ENCODE data around the gene PSG5.
"Not testable (repeated sequence)": the region's sequence is repeated elsewhere in the genome, so short reads cannot be mapped to it uniquely, and the experiment has no call there.

- TF ChIP-seq, protein P1, sequence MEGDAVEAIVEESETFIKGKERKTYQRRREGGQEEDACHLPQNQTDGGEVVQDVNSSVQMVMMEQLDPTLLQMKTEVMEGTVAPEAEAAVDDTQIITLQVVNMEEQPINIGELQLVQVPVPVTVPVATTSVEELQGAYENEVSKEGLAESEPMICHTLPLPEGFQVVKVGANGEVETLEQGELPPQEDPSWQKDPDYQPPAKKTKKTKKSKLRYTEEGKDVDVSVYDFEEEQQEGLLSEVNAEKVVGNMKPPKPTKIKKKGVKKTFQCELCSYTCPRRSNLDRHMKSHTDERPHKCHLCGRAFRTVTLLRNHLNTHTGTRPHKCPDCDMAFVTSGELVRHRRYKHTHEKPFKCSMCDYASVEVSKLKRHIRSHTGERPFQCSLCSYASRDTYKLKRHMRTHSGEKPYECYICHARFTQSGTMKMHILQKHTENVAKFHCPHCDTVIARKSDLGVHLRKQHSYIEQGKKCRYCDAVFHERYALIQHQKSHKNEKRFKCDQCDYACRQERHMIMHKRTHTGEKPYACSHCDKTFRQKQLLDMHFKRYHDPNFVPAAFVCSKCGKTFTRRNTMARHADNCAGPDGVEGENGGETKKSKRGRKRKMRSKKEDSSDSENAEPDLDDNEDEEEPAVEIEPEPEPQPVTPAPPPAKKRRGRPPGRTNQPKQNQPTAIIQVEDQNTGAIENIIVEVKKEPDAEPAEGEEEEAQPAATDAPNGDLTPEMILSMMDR (IDR thresholded peaks at IDR 0.05; ENCODE audit: low read depth, low read length): not testable (repeated sequence)
- TF ChIP-seq MYC (IDR thresholded peaks at IDR 0.05; ENCODE audit: low read depth, low read length): not testable (repeated sequence)
Measured at GRCh38 chr19:43201891-43202290, 15.6 kb upstream of the PSG5 start.

Measured in NB4 (cell line).